COLO668 (cell line): ENCODE data around the gene CIPC.

ENCODE experiments used
- DNase-seq: peaks from one replicate; lab custom pipeline; 2025; ENCODE audit not compliant: unreplicated experiment; lab: John Stamatoyannopoulos, UW

Gene CIPC

GRCh38 chr14:77097700-77098528, at the start of gene CIPC:
TSS of gene CIPC (plus strand) at chr14:77098258. CDS start at chr14:77105709, 7,451 bp downstream.
- peak; percentile 100 for DNase-seq

- DNase-seq: no peak
Measured at GRCh38 chr14:77051116-77051515, 46.9 kb upstream of the CIPC start.

- DNase-seq: peak; percentile 20
Measured at GRCh38 chr14:77052281-77053044, 45.6 kb upstream of the CIPC start.

- DNase-seq: peak; percentile 72
Measured at GRCh38 chr14:77053046-77053841, 44.8 kb upstream of the CIPC start.

GRCh38 chr14:77055306-77055705, 42.8 kb upstream of the CIPC start:
- no peak for DNase-seq

GRCh38 chr14:77055981-77056380, 42.1 kb upstream of the CIPC start:
- DNase-seq: no peak

GRCh38 chr14:77058117-77058516, 39.9 kb upstream of the CIPC start:
- no peak for DNase-seq

- no peak for DNase-seq
Measured at GRCh38 chr14:77058785-77059184, 39.3 kb upstream of the CIPC start.

- DNase-seq: peak; percentile 93
Measured at GRCh38 chr14:77059276-77059915, 38.7 kb upstream of the CIPC start.

GRCh38 chr14:77061630-77062257, 36.3 kb upstream of the CIPC start:
- no peak for DNase-seq

GRCh38 chr14:77062261-77062660, 35.8 kb upstream of the CIPC start:
- peak; percentile 17 for DNase-seq

- DNase-seq: no peak
Measured at GRCh38 chr14:77063571-77064171, 34.4 kb upstream of the CIPC start.

- no peak for DNase-seq
Measured at GRCh38 chr14:77064521-77065178, 33.4 kb upstream of the CIPC start.

- no peak for DNase-seq
Measured at GRCh38 chr14:77065851-77066577, 32.0 kb upstream of the CIPC start.

GRCh38 chr14:77066578-77067172, 31.4 kb upstream of the CIPC start:
- no peak for DNase-seq

- peak; percentile 77 for DNase-seq
Measured at GRCh38 chr14:77067632-77068516, 30.2 kb upstream of the CIPC start.

- no peak for DNase-seq
Measured at GRCh38 chr14:77068517-77069200, 29.4 kb upstream of the CIPC start.
